HCT116 (cell line): ENCODE data around the gene OR7A10. TPM values are rescaled to one million over a fixed set of nuclear protein-coding genes. Genes with fewer than 3 reads are reported as not detected.
A peak's percentile ranks its signal among the peaks of the same experiment; 100 is the strongest.

Experiments used
- ATAC-seq: fragments of 200-7000 bp; cut with Tn5 transposase; 2 replicates; pipeline ENCODE4 v1.9.1; 2020; ENCODE audit warnings: mild to moderate bottlenecking, moderate library complexity
- BruUV-seq: library from RNA; stranded (reverse); fragments of 400-500 nt; replicated peaks from 2 replicates; lab custom pipeline; 2021; lab: Mats Ljungman, UMichigan
- CTCF ChIA-PET: fragments of 300-600 bp; sonication (Branson Sonifier 250); formaldehyde crosslinking; loops from one replicate; lab custom pipeline; 2021; ENCODE audit warnings: antibody characterized with exemption; lab: Charles Lee
- POLR2A ChIA-PET: fragments of 300-600, 350-600 bp; sonication (Branson Sonifier 250); formaldehyde crosslinking; loops from one replicate; lab custom pipeline; 2021; ENCODE audit warnings: antibody characterized with exemption; lab: Charles Lee
- RAD21 ChIA-PET, 2 experiments: fragments of 300-600 bp; sonication (Branson Sonifier 250); formaldehyde crosslinking; loops; one replicate each; lab custom pipeline; 2023; ENCODE audit warnings: low total read pairs in 2 of 2; ENCODE audit not compliant: uncharacterized antibody in 2 of 2, unreplicated experiment in 2 of 2, low non-redundant PET in 1 of 2; lab: Charles Lee
- DNase-seq: peaks from one replicate; pipeline ENCODE4 v3.0.0-alpha.2; 2010; ENCODE audit warnings: low read depth, low spot score
- H2AFZ ChIP-seq: fragments of 200-600 bp; shearing (Covaris generic), sonication (generic); 2 replicates; pipeline ENCODE4 v1.6.1; 2017; ENCODE audit warnings: low read depth, mixed run types, mixed read lengths, antibody characterized with exemption, low read length; ENCODE audit not compliant: poor library complexity, severe bottlenecking
- H3K27ac ChIP-seq: 2 replicates; pipeline ENCODE4 v1.5.1; 2012; ENCODE audit warnings: low read depth, low read length
- H3K27me3 ChIP-seq: fragments of 200-600 bp; sonication (generic); 2 replicates; pipeline ENCODE4 v1.6.1; 2016; ENCODE audit warnings: mixed run types, low read length, mixed read lengths; ENCODE audit not compliant: insufficient read depth
- H3K36me3 ChIP-seq, 2 experiments: fragments of 200-500 bp in 1 of 2; fragments of 200-600 bp in 1 of 2; sonication (Bioruptor generic) in 1 of 2; sonication (generic) in 1 of 2; 2 replicates each; pipeline versions ENCODE4 v1.5.1 to v1.6.1; 2014 to 2016; ENCODE audit warnings: low read length in 2 of 2, inconsistent platforms in 1 of 2, mixed read lengths in 1 of 2, mixed run types in 1 of 2; ENCODE audit not compliant: insufficient read depth in 2 of 2, control insufficient read depth in 1 of 2
- H3K4me1 ChIP-seq, 2 experiments: fragments of 200-600 bp in 1 of 2; sonication (generic) in 1 of 2; 2 replicates each; pipeline versions ENCODE4 v1.5.1 to v1.6.1; 2012 to 2017; ENCODE audit warnings: low read length in 2 of 2, inconsistent platforms in 1 of 2, mild to moderate bottlenecking in 1 of 2, mixed read lengths in 1 of 2, mixed run types in 1 of 2, moderate library complexity in 1 of 2; ENCODE audit not compliant: insufficient read depth in 2 of 2, control insufficient read depth in 1 of 2
- H3K4me2 ChIP-seq: fragments of 200-600 bp; sonication (generic); 2 replicates; pipeline ENCODE4 v1.6.1; 2017; ENCODE audit warnings: mixed run types, low read length, mixed read lengths
- H3K4me3 ChIP-seq, 2 experiments: fragments of 200-600 bp in 1 of 2; sonication (generic) in 1 of 2; replicated peaks in 1 of 2; 2 replicates each; pipeline ENCODE4 v1.5.1; 2011 to 2016; ENCODE audit warnings: low read length in 2 of 2, control low read depth in 1 of 2, low read depth in 1 of 2, mild to moderate bottlenecking in 1 of 2, mixed read lengths in 1 of 2, mixed run types in 1 of 2
- H3K79me2 ChIP-seq: fragments of 200-600 bp; sonication (generic); 2 replicates; pipeline ENCODE4 v1.6.1; 2017; ENCODE audit warnings: mild to moderate bottlenecking, mixed run types, low read length, moderate library complexity, mixed read lengths; ENCODE audit not compliant: insufficient read depth
- H3K9ac ChIP-seq: fragments of 200-600 bp; sonication (generic); 2 replicates; pipeline ENCODE4 v1.6.1; 2016; ENCODE audit warnings: low read length, mixed read lengths
- H3K9me2 ChIP-seq: fragments of 200-600 bp; sonication (generic), shearing (Covaris generic); 2 replicates; pipeline ENCODE4 v1.6.1; 2017; ENCODE audit warnings: mixed run types, mild to moderate bottlenecking, moderate library complexity; ENCODE audit not compliant: insufficient read depth
- H3K9me3 ChIP-seq, 2 experiments: fragments of 200-500 bp in 1 of 2; fragments of 200-600 bp in 1 of 2; sonication (Bioruptor generic) in 1 of 2; sonication (generic) in 1 of 2; 2 replicates each; pipeline ENCODE4 v1.6.1; 2014 to 2017; ENCODE audit warnings: low read length in 2 of 2, mixed read lengths in 2 of 2, inconsistent platforms in 1 of 2, low read depth in 1 of 2, mild to moderate bottlenecking in 1 of 2, mixed run types in 1 of 2, moderate library complexity in 1 of 2; ENCODE audit not compliant: control insufficient read depth in 1 of 2, insufficient read depth in 1 of 2
- H4K20me1 ChIP-seq: fragments of 200-600 bp; sonication (generic), shearing (Covaris generic); 2 replicates; pipeline ENCODE4 v1.6.1; 2017; ENCODE audit warnings: mixed run types, mild to moderate bottlenecking, moderate library complexity; ENCODE audit not compliant: insufficient read depth
- EZH2 ChIP-seq: fragments of 200-600 bp; sonication (generic); IDR thresholded peaks from 2 replicates; pipeline ENCODE4 v1.6.1; 2017; ENCODE audit warnings: antibody characterized with exemption, mixed run types
- RAD21 ChIP-seq: IDR thresholded peaks from 2 replicates; pipeline ENCODE4 v1.6.1; 2012; ENCODE audit warnings: low read depth, mild to moderate bottlenecking
- SIN3A ChIP-seq: IDR thresholded peaks from 2 replicates; pipeline ENCODE4 v1.6.1; 2012; ENCODE audit warnings: low read depth
- SRF ChIP-seq: IDR thresholded peaks from 2 replicates; pipeline ENCODE4 v1.6.1; 2012; ENCODE audit warnings: low read depth
- TCF7L2 ChIP-seq: IDR thresholded peaks from 2 replicates; pipeline ENCODE4 v1.7.0; 2011; ENCODE audit warnings: borderline replicate concordance, inconsistent platforms; ENCODE audit not compliant: insufficient read depth, insufficient read length; ENCODE audit errors: extremely low read depth
- YY1 ChIP-seq: IDR thresholded peaks from 2 replicates; pipeline ENCODE4 v1.6.1; 2011; ENCODE audit warnings: low read length, low read depth, moderate library complexity, mild to moderate bottlenecking; ENCODE audit not compliant: insufficient replicate concordance; ENCODE audit errors: extremely low read depth
- intact Hi-C: fragments of 100-400 bp; cut with micrococcal nuclease; formaldehyde crosslinking; loops from 2 replicates; pipeline ENCODE4 v1.10.0; 2022
- total RNA-seq: library from RNA; stranded (reverse); gene quantifications from one replicate; pipeline ENCODE4 v1.2.1, GENCODE V29; 2021; ENCODE audit not compliant: unreplicated experiment
- TF ChIP-seq, protein P1 (sequence below), 3 experiments: fragments of 200-600 bp in 1 of 3; sonication (generic) in 1 of 3; IDR thresholded peaks in 2 of 3; conservative IDR thresholded peaks in 1 of 3; 2 replicates each; pipeline ENCODE4 v1.5.1; 2012 to 2017; ENCODE audit warnings: low read depth in 2 of 3, low read length in 2 of 3, antibody characterized with exemption in 1 of 3, borderline replicate concordance in 1 of 3, control low read depth in 1 of 3, mild to moderate bottlenecking in 1 of 3, mixed read lengths in 1 of 3, mixed run types in 1 of 3, moderate library complexity in 1 of 3; ENCODE audit not compliant: insufficient read depth in 1 of 3
- TF ChIP-seq, protein P2 (sequence below): IDR thresholded peaks from 2 replicates; pipeline ENCODE4 v1.6.1; 2012; ENCODE audit warnings: low read depth

Gene OR7A10
- total RNA-seq, 1 experiment from 2014 or later = not detected

DNA sequence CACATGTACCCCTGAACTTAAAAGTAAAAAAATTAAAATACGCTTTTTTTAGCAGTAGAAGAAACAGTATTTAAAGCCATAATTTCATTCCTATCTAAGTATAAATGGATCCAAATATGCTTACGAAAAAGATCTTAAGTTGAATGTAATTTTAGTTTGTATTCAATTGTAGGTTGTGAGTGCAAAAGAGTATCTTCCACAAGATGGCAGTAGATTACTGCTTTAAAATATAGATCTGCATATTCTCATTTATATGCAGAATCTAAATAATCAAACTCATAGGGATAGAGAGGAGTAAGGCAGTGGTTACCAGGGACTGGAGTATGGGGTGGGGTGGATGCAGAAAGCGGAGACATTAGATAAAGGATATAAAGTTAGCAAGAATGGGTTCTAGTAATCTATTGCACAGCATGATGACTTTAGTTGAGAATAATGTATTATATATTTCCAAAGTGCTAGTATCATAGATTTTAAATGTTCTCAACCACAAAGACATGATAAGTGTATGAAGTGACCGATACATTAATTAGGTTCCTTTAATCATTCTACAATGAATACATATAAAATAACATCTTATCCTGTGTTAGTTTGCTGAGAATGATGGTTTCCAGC lies 23.0 kb upstream of the OR7A10 start:
- intact Hi-C loops = loop anchor here (2.0 to 5.0 kb wide), 4 partner anchors 221 to 685 kb away; no protein-coding TSS in a partner anchor
- Histone ChIP-seq H3K4me3 (no peak overlapping the region), H3K27me3 (peaks cover 45% of the 10 kb centered on the region), H3K27ac (no peak overlapping the region), H2AFZ (no peak overlapping the region), H3K9me3 (no peaks in the 10 kb centered on the region), H3K79me2 (no peaks in the 10 kb centered on the region), H3K4me1 (no peaks in the 10 kb centered on the region), H4K20me1 (no peaks in the 10 kb centered on the region)
- BruUV-seq = no TSS peak
- RAD21 ChIA-PET = no interaction called here
- POLR2A ChIA-PET = no interaction called here
- peak; percentile 22 for DNase-seq
- TF ChIP-seq, protein P1, sequence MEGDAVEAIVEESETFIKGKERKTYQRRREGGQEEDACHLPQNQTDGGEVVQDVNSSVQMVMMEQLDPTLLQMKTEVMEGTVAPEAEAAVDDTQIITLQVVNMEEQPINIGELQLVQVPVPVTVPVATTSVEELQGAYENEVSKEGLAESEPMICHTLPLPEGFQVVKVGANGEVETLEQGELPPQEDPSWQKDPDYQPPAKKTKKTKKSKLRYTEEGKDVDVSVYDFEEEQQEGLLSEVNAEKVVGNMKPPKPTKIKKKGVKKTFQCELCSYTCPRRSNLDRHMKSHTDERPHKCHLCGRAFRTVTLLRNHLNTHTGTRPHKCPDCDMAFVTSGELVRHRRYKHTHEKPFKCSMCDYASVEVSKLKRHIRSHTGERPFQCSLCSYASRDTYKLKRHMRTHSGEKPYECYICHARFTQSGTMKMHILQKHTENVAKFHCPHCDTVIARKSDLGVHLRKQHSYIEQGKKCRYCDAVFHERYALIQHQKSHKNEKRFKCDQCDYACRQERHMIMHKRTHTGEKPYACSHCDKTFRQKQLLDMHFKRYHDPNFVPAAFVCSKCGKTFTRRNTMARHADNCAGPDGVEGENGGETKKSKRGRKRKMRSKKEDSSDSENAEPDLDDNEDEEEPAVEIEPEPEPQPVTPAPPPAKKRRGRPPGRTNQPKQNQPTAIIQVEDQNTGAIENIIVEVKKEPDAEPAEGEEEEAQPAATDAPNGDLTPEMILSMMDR (IDR thresholded peaks at IDR 0.05 in 2 of 3, conservative IDR thresholded peaks at IDR 0.05 in 1 of 3; ENCODE audit: borderline replicate concordance in 1 of 3, insufficient read depth in 1 of 3, low read depth in 2 of 3, low read length in 2 of 3) = peak; percentile 46 to 80 (median 59); a peak in 5 of 6 replicates
- TF ChIP-seq RAD21 (peak; percentile 73), YY1 (no peak), EZH2 (no peak), TCF7L2 (no peak), SRF (no peak), SIN3A (no peak)
- TF ChIP-seq, protein P2, sequence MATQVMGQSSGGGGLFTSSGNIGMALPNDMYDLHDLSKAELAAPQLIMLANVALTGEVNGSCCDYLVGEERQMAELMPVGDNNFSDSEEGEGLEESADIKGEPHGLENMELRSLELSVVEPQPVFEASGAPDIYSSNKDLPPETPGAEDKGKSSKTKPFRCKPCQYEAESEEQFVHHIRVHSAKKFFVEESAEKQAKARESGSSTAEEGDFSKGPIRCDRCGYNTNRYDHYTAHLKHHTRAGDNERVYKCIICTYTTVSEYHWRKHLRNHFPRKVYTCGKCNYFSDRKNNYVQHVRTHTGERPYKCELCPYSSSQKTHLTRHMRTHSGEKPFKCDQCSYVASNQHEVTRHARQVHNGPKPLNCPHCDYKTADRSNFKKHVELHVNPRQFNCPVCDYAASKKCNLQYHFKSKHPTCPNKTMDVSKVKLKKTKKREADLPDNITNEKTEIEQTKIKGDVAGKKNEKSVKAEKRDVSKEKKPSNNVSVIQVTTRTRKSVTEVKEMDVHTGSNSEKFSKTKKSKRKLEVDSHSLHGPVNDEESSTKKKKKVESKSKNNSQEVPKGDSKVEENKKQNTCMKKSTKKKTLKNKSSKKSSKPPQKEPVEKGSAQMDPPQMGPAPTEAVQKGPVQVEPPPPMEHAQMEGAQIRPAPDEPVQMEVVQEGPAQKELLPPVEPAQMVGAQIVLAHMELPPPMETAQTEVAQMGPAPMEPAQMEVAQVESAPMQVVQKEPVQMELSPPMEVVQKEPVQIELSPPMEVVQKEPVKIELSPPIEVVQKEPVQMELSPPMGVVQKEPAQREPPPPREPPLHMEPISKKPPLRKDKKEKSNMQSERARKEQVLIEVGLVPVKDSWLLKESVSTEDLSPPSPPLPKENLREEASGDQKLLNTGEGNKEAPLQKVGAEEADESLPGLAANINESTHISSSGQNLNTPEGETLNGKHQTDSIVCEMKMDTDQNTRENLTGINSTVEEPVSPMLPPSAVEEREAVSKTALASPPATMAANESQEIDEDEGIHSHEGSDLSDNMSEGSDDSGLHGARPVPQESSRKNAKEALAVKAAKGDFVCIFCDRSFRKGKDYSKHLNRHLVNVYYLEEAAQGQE = no peak
- TF ChIP-seq, all 23 proteins: peak for 2
- Histone ChIP-seq H3K36me3 (no peaks in the 10 kb centered on the region), H3K9me2 (no peaks in the 10 kb centered on the region), H3K4me2 (no peak overlapping the region), H3K9ac (no peak overlapping the region)
- CTCF ChIA-PET = no interaction called here
- ATAC-seq = peak; percentile 62
